GM10266 (cell line): ENCODE measurements around the gene FBXW12.
"Not testable (repeated sequence)": the region's sequence is repeated elsewhere in the genome, so short reads cannot be mapped to it uniquely, and the experiment has no call there.

Experiments
- DNase-seq: peaks from one replicate; pipeline ENCODE4 v3.0.0; 2012; ENCODE audit errors: extremely low spot score
- TF ChIP-seq, protein P1 (sequence below): IDR thresholded peaks from 2 replicates; pipeline ENCODE4 v1.5.1; 2012; ENCODE audit warnings: mild to moderate bottlenecking, low read depth; ENCODE audit not compliant: control insufficient read depth, insufficient read depth; ENCODE audit errors: missing control alignments

FBXW12 gene, protein sequence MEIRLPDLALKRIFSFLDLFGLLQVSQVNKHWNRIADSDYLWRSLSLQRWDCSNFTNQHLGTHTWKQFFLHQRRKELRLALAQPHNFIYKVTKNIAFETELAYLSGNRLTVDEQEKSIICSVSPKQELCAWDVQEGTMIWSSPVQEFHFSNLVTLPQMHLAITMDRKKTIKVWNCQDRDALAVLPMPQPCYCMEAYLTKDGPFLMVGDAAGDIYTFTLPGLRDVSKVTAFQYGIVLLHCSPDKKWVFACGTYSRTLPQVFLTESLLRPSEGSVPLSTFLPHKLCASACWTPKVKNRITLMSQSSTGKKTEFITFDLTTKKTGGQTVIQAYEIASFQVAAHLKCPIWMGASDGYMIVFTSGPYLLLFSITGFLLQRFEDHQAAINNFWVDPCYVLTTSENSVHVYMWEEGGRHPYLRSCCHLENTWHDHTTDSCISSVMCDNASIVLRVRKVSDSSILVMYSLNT

DNA sequence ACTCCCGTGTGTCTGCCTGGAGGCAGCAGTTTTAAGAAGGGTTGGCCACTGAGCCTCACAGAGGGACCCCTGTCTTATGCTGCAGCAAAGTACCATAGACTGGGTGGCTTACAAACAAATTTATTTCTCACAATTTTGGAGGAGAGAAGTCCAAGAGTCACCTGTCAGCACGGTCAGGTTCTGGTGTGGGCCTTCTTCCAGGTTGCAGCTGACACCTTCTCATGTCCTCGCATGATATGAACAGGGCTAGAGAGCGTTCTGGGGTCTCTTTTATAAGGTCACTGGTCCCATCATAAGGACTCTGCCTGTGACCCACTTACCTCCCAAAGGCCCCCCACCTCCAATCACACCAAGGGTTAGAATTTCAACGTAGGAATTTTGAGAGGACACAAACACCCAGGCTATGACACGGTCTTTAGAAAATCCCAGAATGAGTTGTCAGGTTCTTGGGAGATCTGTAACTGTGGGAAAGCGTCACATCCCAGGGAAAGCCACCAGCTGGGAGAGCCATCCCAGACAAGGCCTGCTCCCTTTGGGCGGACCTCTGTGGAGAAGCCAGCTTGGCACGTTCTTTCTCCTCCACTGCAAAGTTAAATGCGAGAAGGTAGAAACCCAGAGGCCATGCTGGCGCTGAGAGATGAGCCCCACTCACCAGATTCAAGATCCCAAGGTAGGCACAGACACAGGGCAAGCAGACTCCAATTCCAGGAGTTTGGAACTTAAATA lies at the start of gene FBXW12:
Gene FBXW12 (plus strand): TSS at position 569 of the 726 bp plus-strand sequence. CDS start 549 bp downstream, outside the sequence.
- TF ChIP-seq, protein P1, sequence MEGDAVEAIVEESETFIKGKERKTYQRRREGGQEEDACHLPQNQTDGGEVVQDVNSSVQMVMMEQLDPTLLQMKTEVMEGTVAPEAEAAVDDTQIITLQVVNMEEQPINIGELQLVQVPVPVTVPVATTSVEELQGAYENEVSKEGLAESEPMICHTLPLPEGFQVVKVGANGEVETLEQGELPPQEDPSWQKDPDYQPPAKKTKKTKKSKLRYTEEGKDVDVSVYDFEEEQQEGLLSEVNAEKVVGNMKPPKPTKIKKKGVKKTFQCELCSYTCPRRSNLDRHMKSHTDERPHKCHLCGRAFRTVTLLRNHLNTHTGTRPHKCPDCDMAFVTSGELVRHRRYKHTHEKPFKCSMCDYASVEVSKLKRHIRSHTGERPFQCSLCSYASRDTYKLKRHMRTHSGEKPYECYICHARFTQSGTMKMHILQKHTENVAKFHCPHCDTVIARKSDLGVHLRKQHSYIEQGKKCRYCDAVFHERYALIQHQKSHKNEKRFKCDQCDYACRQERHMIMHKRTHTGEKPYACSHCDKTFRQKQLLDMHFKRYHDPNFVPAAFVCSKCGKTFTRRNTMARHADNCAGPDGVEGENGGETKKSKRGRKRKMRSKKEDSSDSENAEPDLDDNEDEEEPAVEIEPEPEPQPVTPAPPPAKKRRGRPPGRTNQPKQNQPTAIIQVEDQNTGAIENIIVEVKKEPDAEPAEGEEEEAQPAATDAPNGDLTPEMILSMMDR, result no peak
- DNase-seq, result no peak

DNA sequence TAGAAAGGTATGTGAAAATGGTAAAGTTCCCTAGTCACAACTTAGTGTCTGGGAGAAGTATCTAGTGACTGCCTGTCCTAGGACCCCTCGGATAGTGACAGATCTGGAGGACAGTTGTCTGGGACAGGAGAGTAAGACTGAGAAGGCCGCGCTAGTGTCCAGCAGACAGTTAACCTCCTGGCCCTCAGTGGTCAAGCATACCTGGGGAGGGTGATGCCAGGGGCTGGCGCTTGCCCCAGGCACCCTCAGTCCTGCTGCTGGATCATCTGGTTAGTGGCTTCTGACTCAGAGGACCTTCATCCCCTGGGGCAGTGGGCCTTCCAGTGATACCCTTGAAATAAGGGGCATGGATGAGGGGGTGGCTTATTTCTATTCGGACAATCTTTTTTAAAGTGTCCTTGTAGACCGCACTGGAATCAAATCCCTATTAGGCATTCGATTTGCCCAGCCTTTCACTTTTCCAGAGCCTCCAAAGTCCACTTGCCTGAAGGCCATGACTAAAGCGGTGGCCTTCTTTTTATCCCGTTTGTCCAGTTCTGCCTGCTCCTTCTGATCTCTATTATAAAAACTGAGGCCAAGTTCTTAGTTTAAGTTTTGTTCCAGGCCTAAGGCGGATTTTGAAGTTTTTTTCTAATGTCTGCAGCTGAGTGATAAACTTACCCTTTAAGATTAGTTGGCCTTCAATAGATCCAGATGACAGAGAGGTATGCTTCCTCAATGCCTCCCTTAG lies 40.1 kb upstream of the FBXW12 start:
- not testable (repeated sequence) for DNase-seq

DNA sequence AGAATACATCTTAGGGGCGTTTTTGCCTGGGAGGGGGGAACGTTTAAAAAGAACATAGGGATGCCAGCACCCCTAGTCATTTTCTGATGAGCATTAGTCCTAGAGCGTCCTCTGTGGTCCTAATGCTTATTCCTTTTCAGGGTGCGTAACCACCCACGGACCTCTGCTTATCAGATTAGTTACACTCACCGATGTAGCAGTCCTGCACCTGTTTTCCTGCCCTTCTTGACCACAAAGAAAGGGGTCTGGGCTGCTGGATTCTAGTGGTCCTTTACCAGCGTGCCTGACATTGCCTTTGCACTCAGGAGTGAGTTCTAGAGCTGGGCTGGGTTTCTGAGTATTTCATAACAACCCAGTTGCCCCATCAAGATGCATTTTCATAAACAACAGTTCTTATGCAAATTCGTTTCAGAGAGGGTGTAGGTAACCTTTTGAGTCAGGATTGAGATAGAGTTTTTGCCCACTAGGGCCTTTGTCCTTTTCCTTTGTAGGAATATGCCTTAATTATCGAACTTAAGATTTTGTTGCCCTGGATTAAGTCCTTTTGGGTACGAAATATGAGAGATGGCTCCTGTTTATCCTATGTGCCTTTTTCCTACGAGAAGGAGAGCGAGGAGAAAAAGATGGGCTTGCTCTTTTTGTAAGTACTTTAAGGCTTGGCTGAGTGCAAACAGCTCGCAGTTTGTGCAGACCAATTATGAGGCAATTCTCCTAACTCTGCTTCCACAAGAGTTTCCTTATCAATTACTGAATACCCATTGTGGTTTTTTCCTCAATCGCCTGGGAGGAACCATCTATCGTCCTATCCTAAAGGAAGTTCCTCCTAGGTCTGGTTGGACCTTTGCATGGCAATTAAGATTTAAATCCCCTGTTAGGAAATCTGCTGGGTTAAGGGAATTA lies 38.4 kb upstream of the FBXW12 start, which contains the start of gene SPINK8:
Gene SPINK8 (minus strand): TSS at position 316 of the 900 bp plus-strand sequence. CDS start 5,320 bp downstream, outside the sequence.
- DNase-seq, result not testable (repeated sequence)

DNA sequence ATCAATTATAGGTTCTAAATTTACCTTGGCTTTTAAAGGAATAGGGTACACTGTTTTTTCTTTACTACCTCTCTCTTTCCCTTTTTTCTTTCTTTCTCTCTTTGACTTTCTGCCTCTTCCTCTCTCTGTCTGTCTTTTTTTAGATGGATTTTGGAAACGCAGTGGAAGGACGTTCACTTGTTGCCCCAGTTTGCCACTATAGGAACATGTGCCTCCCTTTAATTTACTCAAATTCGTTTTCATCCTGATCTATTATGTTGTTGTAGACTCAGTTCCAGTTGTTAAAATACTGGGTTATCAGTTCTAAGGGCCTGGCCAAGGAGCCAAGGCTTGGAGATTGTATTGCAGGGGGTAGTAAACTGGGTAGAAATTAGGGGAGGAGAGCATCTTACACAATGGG lies 37.4 kb upstream of the FBXW12 start:
- TF ChIP-seq, protein P1, result no peak
- DNase-seq, result no peak

DNA sequence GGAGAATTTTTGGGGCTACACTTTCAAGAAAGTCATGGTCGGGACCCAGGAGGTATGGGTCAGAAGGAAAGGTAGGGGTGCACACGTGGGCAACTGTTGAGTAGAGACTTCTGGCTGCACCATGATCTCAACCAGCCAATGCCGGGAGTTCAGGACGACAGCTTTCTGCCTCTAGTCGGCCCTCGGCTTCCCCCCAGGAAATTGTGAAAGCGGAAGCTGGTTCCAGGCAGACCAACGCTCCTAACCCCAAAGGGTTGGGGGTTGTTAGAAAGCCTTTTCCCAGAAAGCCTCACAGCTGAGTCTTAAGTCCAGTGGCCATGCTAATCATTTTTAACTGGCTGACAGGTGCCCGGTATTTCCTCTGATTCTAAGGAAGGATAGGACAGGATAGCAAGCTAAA lies 36.7 kb upstream of the FBXW12 start:
- not testable (repeated sequence) for DNase-seq

DNA sequence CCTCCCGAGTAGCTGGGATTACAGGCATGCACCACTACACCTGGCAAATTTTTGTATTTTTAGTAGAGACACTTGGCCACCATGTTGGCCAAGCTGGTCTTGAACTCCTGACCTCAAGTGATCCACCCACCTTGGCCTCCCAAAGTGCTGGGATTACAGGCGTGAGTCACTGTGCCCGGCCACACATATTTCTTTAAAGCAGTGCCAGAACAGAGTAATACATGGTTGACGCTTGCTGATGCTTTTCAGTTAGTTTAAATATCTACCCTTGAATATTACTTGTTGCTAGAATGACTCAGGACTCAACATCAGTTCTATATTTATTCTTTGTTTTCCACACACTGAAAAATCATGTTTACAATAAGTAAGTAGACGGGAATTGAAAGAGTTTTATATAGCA lies 34.5 kb upstream of the FBXW12 start:
- DNase-seq, result not testable (repeated sequence)

DNA sequence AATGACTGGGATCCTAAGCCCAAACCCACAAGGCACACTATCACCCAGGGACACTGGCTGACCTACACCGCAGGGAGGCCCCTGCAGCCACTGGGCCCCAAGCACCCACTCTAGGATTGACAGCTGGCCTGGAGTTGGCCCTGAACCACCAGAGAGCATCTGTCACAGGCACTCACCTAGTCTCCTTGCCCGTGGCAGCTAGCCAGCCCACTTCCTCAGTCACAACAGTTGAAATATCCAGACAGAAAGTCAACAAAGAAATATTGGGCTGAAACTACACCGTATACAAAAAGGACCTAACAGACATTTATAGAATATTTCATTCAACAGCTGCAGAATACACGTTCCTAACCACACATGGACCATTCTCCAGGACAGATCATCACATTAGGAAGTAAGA lies 33.4 kb upstream of the FBXW12 start:
- TF ChIP-seq, protein P1, result no peak
- no peak for DNase-seq

DNA sequence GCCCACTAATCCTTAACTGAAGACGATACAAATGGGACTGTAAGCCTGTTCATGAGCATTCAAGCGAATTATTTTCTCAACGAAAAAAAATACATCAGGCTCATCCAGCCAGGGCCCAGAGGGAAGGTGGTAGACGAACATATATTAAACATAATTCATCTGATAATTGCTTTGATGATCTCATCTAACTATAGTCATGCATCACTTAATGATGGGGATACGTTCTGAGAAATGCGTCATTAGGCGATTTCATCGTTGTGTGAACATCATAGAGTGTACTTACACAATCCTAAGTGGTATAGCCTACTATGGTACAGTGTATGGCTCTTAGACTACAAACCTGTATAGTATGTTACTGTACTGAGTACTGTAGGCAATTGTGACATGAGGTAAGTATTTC lies 28.6 kb upstream of the FBXW12 start:
- TF ChIP-seq, protein P1, result no peak
- no peak for DNase-seq
